Neural cell (in vitro differentiated cells): ENCODE data around the gene UQCRQ. TPM values are rescaled to one million over a fixed set of nuclear protein-coding genes. Genes with fewer than 3 reads are reported as not detected.

Source experiments
- H2AFZ ChIP-seq: fragments of 200-600, 300-800 bp; sonication (generic), shearing (Covaris generic); 2 replicates; pipeline ENCODE4 v1.6.0; 2014; ENCODE audit warnings: low read depth, mild to moderate bottlenecking, antibody characterized with exemption, low read length, moderate library complexity
- H3F3A ChIP-seq: fragments of 200-600 bp; shearing (Covaris generic); 2 replicates; pipeline ENCODE4 v1.6.1; 2016; ENCODE audit warnings: mild to moderate bottlenecking, moderate library complexity, mixed read lengths, antibody characterized with exemption, low read length; ENCODE audit not compliant: insufficient read depth, poor library complexity, severe bottlenecking
- H3K27ac ChIP-seq: fragments of 200-600, 300-800 bp; sonication (generic), shearing (Covaris generic); 2 replicates; pipeline ENCODE4 v1.5.1; 2014; ENCODE audit warnings: mild to moderate bottlenecking, low read length, moderate library complexity
- H3K27me3 ChIP-seq: fragments of 300-800, 200-600 bp; sonication (generic), shearing (Covaris generic); 2 replicates; pipeline ENCODE4 v1.6.0; 2014; ENCODE audit warnings: mild to moderate bottlenecking, low read depth, low read length, moderate library complexity; ENCODE audit not compliant: insufficient read depth
- H3K36me3 ChIP-seq: fragments of 300-800, 200-600 bp; sonication (generic), shearing (Covaris generic); 2 replicates; pipeline ENCODE4 v1.5.1; 2014; ENCODE audit warnings: mild to moderate bottlenecking, antibody characterized with exemption, low read length, moderate library complexity; ENCODE audit not compliant: insufficient read depth
- H3K4me2 ChIP-seq: fragments of 300-800, 200-600 bp; sonication (generic), shearing (Covaris generic); 2 replicates; pipeline ENCODE4 v1.6.0; 2014; ENCODE audit warnings: mild to moderate bottlenecking, low read length
- H3K4me3 ChIP-seq: fragments of 300-800, 200-600 bp; sonication (generic), shearing (Covaris generic); 2 replicates; pipeline ENCODE4 v1.5.1; 2014; ENCODE audit warnings: mild to moderate bottlenecking, low read length, moderate library complexity
- H3K79me2 ChIP-seq: fragments of 200-600 bp; shearing (Covaris generic); replicated peaks from 2 replicates; pipeline ENCODE4 v1.6.0; 2014; ENCODE audit warnings: mild to moderate bottlenecking, low read length, moderate library complexity; ENCODE audit not compliant: insufficient read depth
- H3K9ac ChIP-seq: fragments of 300-800, 200-600 bp; sonication (generic), shearing (Covaris generic); 2 replicates; pipeline ENCODE4 v1.6.1; 2016; ENCODE audit warnings: mild to moderate bottlenecking, low read length, mixed read lengths
- H3K9me2 ChIP-seq: fragments of 200-600 bp; shearing (Covaris generic); 2 replicates; pipeline ENCODE4 v1.6.1; 2016; ENCODE audit warnings: mild to moderate bottlenecking, low read length, mixed read lengths; ENCODE audit not compliant: insufficient read depth
- H3K9me3 ChIP-seq: fragments of 200-600, 300-800 bp; sonication (generic), shearing (Covaris generic); 2 replicates; pipeline ENCODE4 v1.6.1; 2016; ENCODE audit warnings: mild to moderate bottlenecking, mixed run types, low read length, moderate library complexity, mixed read lengths
- H4K20me1 ChIP-seq: fragments of 200-600 bp; shearing (Covaris generic); 2 replicates; pipeline ENCODE4 v1.6.1; 2016; ENCODE audit warnings: mild to moderate bottlenecking, mixed run types; ENCODE audit not compliant: insufficient read depth
- EP300 ChIP-seq: fragments of 450-650 bp; conservative IDR thresholded peaks from 2 replicates; pipeline ENCODE4 v1.6.1; 2014; ENCODE audit warnings: antibody characterized with exemption, mild to moderate bottlenecking, moderate library complexity; ENCODE audit not compliant: poor library complexity, severe bottlenecking
- EZH2 ChIP-seq: fragments of 200-600, 300-800 bp; shearing (Covaris generic), sonication (generic); IDR thresholded peaks from 2 replicates; pipeline ENCODE4 v1.6.1; 2014; ENCODE audit warnings: antibody characterized with exemption, low read length, borderline replicate concordance, mild to moderate bottlenecking; ENCODE audit not compliant: insufficient read depth, poor library complexity, severe bottlenecking
- MXI1 ChIP-seq: fragments of 450-650 bp; conservative IDR thresholded peaks from 2 replicates; pipeline ENCODE4 v1.6.1; 2014; ENCODE audit warnings: antibody characterized with exemption, mild to moderate bottlenecking; ENCODE audit not compliant: poor library complexity, severe bottlenecking
- POLR2AphosphoS5 ChIP-seq: IDR thresholded peaks from 2 replicates; pipeline ENCODE4 v1.6.1; 2012
- RAD21 ChIP-seq: fragments of 450-650 bp; conservative IDR thresholded peaks from 2 replicates; pipeline ENCODE4 v1.6.1; 2014; ENCODE audit warnings: antibody characterized with exemption, mild to moderate bottlenecking, moderate library complexity
- SMC3 ChIP-seq: fragments of 450-650 bp; conservative IDR thresholded peaks from 2 replicates; pipeline ENCODE4 v1.6.1; 2014; ENCODE audit warnings: antibody characterized with exemption, mild to moderate bottlenecking, moderate library complexity; ENCODE audit not compliant: poor library complexity
- TAF1 ChIP-seq: IDR thresholded peaks from 2 replicates; pipeline ENCODE4 v1.6.1; 2012; ENCODE audit warnings: low read depth
- polyA plus RNA-seq: library from polyadenylated mRNA; depleted of rRNA; stranded (reverse); fragments of >200 nt; gene quantifications from 2 replicates; pipeline ENCODE4 v1.2.3, GENCODE V29; 2014
- TF ChIP-seq, protein P1 (sequence below): fragments of 450-650 bp; IDR thresholded peaks from 2 replicates; pipeline ENCODE4 v1.5.1; 2014; ENCODE audit warnings: antibody characterized with exemption, mild to moderate bottlenecking, moderate library complexity; ENCODE audit not compliant: poor library complexity, severe bottlenecking
- TF ChIP-seq, protein P2 (sequence below): IDR thresholded peaks from 2 replicates; pipeline ENCODE4 v1.6.1; 2012; ENCODE audit warnings: borderline replicate concordance

UQCRQ gene
- polyA plus RNA-seq, 1 donor from 2014 or later = 444 TPM

DNA sequence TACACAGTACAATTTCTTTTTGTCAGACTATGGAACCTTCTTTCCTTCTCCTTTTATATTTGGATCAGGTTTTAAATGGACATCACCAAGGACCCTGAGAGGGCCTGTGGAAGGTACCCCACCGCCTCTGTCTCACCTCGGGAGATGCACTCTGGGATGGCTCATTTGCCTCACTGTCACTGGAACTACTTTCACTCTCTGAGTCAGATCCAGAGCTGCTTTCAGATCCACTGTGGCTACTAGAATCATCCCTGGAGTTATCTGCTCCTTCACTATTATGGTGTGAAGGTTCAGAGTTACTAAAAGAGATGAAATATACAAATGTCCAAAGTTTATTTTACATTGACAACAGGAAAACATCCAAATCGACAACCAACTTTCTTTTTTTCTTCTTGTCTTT lies 31.7 kb downstream of the UQCRQ start:
- Histone ChIP-seq H3K9me3 (no peaks in the 10 kb centered on the region), H3K79me2 (peaks cover 10% of the 10 kb centered on the region), H2AFZ (no peak overlapping the region), H3K9me2 (no peaks in the 10 kb centered on the region), H3K27me3 (no peaks in the 10 kb centered on the region), H3K4me3 (no peak overlapping the region), H4K20me1 (no peaks in the 10 kb centered on the region), H3F3A (no peaks in the 10 kb centered on the region), H3K9ac (no peak overlapping the region), H3K36me3 (peaks cover 12% of the 10 kb centered on the region), H3K4me2 (no peak overlapping the region), H3K27ac (no peak overlapping the region)
- TF ChIP-seq TAF1 (no peak), RAD21 (no peak), SMC3 (no peak), EZH2 (no peak), POLR2AphosphoS5 (no peak), EP300 (no peak), MXI1 (no peak)
- TF ChIP-seq, protein P1, sequence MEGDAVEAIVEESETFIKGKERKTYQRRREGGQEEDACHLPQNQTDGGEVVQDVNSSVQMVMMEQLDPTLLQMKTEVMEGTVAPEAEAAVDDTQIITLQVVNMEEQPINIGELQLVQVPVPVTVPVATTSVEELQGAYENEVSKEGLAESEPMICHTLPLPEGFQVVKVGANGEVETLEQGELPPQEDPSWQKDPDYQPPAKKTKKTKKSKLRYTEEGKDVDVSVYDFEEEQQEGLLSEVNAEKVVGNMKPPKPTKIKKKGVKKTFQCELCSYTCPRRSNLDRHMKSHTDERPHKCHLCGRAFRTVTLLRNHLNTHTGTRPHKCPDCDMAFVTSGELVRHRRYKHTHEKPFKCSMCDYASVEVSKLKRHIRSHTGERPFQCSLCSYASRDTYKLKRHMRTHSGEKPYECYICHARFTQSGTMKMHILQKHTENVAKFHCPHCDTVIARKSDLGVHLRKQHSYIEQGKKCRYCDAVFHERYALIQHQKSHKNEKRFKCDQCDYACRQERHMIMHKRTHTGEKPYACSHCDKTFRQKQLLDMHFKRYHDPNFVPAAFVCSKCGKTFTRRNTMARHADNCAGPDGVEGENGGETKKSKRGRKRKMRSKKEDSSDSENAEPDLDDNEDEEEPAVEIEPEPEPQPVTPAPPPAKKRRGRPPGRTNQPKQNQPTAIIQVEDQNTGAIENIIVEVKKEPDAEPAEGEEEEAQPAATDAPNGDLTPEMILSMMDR = no peak
- TF ChIP-seq, protein P2, sequence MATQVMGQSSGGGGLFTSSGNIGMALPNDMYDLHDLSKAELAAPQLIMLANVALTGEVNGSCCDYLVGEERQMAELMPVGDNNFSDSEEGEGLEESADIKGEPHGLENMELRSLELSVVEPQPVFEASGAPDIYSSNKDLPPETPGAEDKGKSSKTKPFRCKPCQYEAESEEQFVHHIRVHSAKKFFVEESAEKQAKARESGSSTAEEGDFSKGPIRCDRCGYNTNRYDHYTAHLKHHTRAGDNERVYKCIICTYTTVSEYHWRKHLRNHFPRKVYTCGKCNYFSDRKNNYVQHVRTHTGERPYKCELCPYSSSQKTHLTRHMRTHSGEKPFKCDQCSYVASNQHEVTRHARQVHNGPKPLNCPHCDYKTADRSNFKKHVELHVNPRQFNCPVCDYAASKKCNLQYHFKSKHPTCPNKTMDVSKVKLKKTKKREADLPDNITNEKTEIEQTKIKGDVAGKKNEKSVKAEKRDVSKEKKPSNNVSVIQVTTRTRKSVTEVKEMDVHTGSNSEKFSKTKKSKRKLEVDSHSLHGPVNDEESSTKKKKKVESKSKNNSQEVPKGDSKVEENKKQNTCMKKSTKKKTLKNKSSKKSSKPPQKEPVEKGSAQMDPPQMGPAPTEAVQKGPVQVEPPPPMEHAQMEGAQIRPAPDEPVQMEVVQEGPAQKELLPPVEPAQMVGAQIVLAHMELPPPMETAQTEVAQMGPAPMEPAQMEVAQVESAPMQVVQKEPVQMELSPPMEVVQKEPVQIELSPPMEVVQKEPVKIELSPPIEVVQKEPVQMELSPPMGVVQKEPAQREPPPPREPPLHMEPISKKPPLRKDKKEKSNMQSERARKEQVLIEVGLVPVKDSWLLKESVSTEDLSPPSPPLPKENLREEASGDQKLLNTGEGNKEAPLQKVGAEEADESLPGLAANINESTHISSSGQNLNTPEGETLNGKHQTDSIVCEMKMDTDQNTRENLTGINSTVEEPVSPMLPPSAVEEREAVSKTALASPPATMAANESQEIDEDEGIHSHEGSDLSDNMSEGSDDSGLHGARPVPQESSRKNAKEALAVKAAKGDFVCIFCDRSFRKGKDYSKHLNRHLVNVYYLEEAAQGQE = no peak

DNA sequence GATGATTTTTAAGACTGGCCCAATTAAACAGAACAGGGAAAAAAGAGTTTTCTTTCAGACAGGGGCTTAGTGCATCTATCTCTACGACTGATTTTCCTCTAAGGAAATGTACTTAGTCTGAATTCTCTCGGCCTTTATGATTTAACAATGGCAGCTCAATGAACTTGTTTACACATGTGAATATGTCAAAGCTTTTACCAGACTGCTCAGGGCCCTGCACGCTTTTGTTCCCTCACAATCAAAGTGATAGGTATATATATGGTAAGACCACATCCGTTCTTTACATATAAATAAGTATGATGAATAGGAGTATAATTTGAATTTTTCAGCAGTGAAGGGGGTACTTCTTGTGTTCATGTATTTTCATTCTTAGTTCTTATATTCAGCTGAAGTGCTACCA lies 34.6 kb downstream of the UQCRQ start:
- Histone ChIP-seq H3K9me2 (no peaks in the 10 kb centered on the region), H3K4me2 (no peak overlapping the region), H3F3A (no peaks in the 10 kb centered on the region), H3K9ac (no peak overlapping the region), H4K20me1 (no peaks in the 10 kb centered on the region), H3K9me3 (no peaks in the 10 kb centered on the region), H3K79me2 (peaks cover 8% of the 10 kb centered on the region), H3K27me3 (no peaks in the 10 kb centered on the region), H3K27ac (no peak overlapping the region), H2AFZ (no peak overlapping the region), H3K36me3 (peaks cover 9% of the 10 kb centered on the region), H3K4me3 (no peak overlapping the region)
- no peak for TF ChIP-seq MXI1
- TF ChIP-seq EZH2 = no peak
- TF ChIP-seq POLR2AphosphoS5 = no peak
- TF ChIP-seq EP300 = no peak
- TF ChIP-seq, protein P1 = no peak
